Skeletal muscle tissue (tissue), 4 donors: ENCODE data around the gene SINHCAF. TPM values are rescaled to one million over a fixed set of nuclear protein-coding genes. Genes with fewer than 3 reads are reported as not detected.

ENCODE experiments used
- H3K27ac ChIP-seq: one replicate; pipeline ENCODE4 v1.7.0; 2013; ENCODE audit warnings: mild to moderate bottlenecking, low read depth, low read length, inconsistent platforms
- H3K27me3 ChIP-seq, 3 donors: one replicate each; pipeline ENCODE4 v1.7.0; 2013; ENCODE audit warnings: low read length in 3 of 3; ENCODE audit not compliant: control insufficient read depth in 3 of 3, insufficient read depth in 3 of 3
- H3K36me3 ChIP-seq, 3 donors: one replicate each; pipeline ENCODE4 v1.7.0; 2013; ENCODE audit warnings: low read length in 3 of 3; ENCODE audit not compliant: control insufficient read depth in 3 of 3, insufficient read depth in 3 of 3
- H3K4me1 ChIP-seq, 3 donors: one replicate each; pipeline ENCODE4 v1.7.0; 2013; ENCODE audit warnings: low read length in 3 of 3, mild to moderate bottlenecking in 3 of 3; ENCODE audit not compliant: control insufficient read depth in 3 of 3, insufficient read depth in 3 of 3
- H3K4me3 ChIP-seq, 3 donors: one replicate each; pipeline ENCODE4 v1.7.0; 2013; ENCODE audit warnings: low read length in 3 of 3
- H3K9ac ChIP-seq, 3 donors: one replicate each; pipeline ENCODE4 v1.7.0; 2013; ENCODE audit warnings: low read length in 3 of 3, mild to moderate bottlenecking in 3 of 3, moderate library complexity in 2 of 3, low read depth in 1 of 3
- H3K9me3 ChIP-seq, 3 donors: one replicate each; pipeline ENCODE4 v1.7.0; 2013; ENCODE audit warnings: low read length in 3 of 3; ENCODE audit not compliant: control insufficient read depth in 3 of 3
- total RNA-seq: library from RNA; depleted of rRNA; stranded (reverse); fragments of >200 nt; gene quantifications from one replicate; pipeline ENCODE4 v1.2.3, GENCODE V29; 2014
- donor health status: Osteomylitis.

SINHCAF gene
- total RNA-seq, 1 donor from 2014 or later, result 17.7 TPM

- H3K4me3 ChIP-seq, result no peak overlapping the region
- no peaks in the 10 kb centered on the region for H3K4me1 ChIP-seq
- no peaks in the 10 kb centered on the region for H3K36me3 ChIP-seq
- no peaks in the 10 kb centered on the region for H3K9me3 ChIP-seq
- H3K27me3 ChIP-seq, result peaks cover 0 to 6% (median 0%) of the 10 kb centered on the region in 3 donors
- no peak overlapping the region for H3K27ac ChIP-seq
- no peak overlapping the region for H3K9ac ChIP-seq
These were observed 36.9 kb upstream of the SINHCAF start for GRCh38 chr12:31362759-31363415.

GRCh38 chr12:31362115-31362758, 36.3 kb upstream of the SINHCAF start:
- Histone ChIP-seq H3K4me1 (no peaks in the 10 kb centered on the region), H3K9me3 (no peaks in the 10 kb centered on the region), H3K27me3 (peaks cover 0 to 6% (median 0%) of the 10 kb centered on the region in 3 donors), H3K9ac (no peak overlapping the region), H3K36me3 (no peaks in the 10 kb centered on the region), H3K4me3 (no peak overlapping the region), H3K27ac (no peak overlapping the region)

GRCh38 chr12:31361730-31362114, 35.8 kb upstream of the SINHCAF start:
- Histone ChIP-seq H3K27me3 (peaks cover 0 to 6% (median 0%) of the 10 kb centered on the region in 3 donors), H3K36me3 (no peaks in the 10 kb centered on the region), H3K9ac (no peak overlapping the region), H3K4me3 (no peak overlapping the region), H3K4me1 (no peaks in the 10 kb centered on the region), H3K27ac (no peak overlapping the region), H3K9me3 (no peaks in the 10 kb centered on the region)

- no peaks in the 10 kb centered on the region for H3K27me3 ChIP-seq
- H3K27ac ChIP-seq, result no peak overlapping the region
- no peak overlapping the region for H3K4me3 ChIP-seq
- H3K9ac ChIP-seq, result no peak overlapping the region
- H3K36me3 ChIP-seq, result no peaks in the 10 kb centered on the region
- H3K4me1 ChIP-seq, result no peaks in the 10 kb centered on the region
- no peaks in the 10 kb centered on the region for H3K9me3 ChIP-seq
These were observed 29.8 kb upstream of the SINHCAF start for GRCh38 chr12:31355747-31356107.

GRCh38 chr12:31353750-31354708, 28.1 kb upstream of the SINHCAF start:
- Histone ChIP-seq H3K27me3 (no peaks in the 10 kb centered on the region), H3K9ac (no peak overlapping the region), H3K9me3 (no peaks in the 10 kb centered on the region), H3K4me1 (no peaks in the 10 kb centered on the region), H3K4me3 (no peak overlapping the region), H3K36me3 (no peaks in the 10 kb centered on the region), H3K27ac (no peak overlapping the region)

GRCh38 chr12:31346267-31346666, 20.3 kb upstream of the SINHCAF start:
- Histone ChIP-seq H3K4me3 (peak overlapping the region in 2 of 3 donors; percentile 19 to 41), H3K9ac (peak overlapping the region in 1 of 3 donors; percentile 27), H3K27me3 (no peaks in the 10 kb centered on the region), H3K36me3 (no peaks in the 10 kb centered on the region), H3K27ac (no peak overlapping the region), H3K9me3 (no peaks in the 10 kb centered on the region), H3K4me1 (peaks cover 0 to 5% (median 0%) of the 10 kb centered on the region in 3 donors)

- Histone ChIP-seq H3K9ac (no peak overlapping the region), H3K27ac (no peak overlapping the region), H3K9me3 (no peaks in the 10 kb centered on the region), H3K36me3 (no peaks in the 10 kb centered on the region), H3K4me3 (no peak overlapping the region), H3K4me1 (peaks cover 0 to 5% (median 0%) of the 10 kb centered on the region in 3 donors), H3K27me3 (no peaks in the 10 kb centered on the region)
These were observed 17.2 kb upstream of the SINHCAF start for GRCh38 chr12:31343139-31343538.

GRCh38 chr12:31342286-31342685, 16.3 kb upstream of the SINHCAF start:
- Histone ChIP-seq H3K27ac (no peak overlapping the region), H3K9me3 (no peaks in the 10 kb centered on the region), H3K27me3 (no peaks in the 10 kb centered on the region), H3K9ac (no peak overlapping the region), H3K4me1 (peaks cover 0 to 5% (median 0%) of the 10 kb centered on the region in 3 donors), H3K4me3 (no peak overlapping the region), H3K36me3 (no peaks in the 10 kb centered on the region)

GRCh38 chr12:31339831-31340622, 14.1 kb upstream of the SINHCAF start:
- Histone ChIP-seq H3K27me3 (no peaks in the 10 kb centered on the region), H3K36me3 (no peaks in the 10 kb centered on the region)

More at GRCh38 chr12:31339831-31340622, 14.1 kb upstream of the SINHCAF start:
- H3K27ac ChIP-seq, result no peak overlapping the region
- no peak overlapping the region for H3K9ac ChIP-seq
- no peaks in the 10 kb centered on the region for H3K9me3 ChIP-seq
- H3K4me3 ChIP-seq, result no peak overlapping the region
- no peaks in the 10 kb centered on the region for H3K4me1 ChIP-seq
